ENCODE data around the gene ANKS1A. TPM values are rescaled to one million over a fixed set of nuclear protein-coding genes. Genes with fewer than 3 reads are reported as not detected.

ANKS1A gene
- total and polyA plus RNA-seq, 10 donors = 5.1 to 68.9 (median 45.6) TPM

DNA sequence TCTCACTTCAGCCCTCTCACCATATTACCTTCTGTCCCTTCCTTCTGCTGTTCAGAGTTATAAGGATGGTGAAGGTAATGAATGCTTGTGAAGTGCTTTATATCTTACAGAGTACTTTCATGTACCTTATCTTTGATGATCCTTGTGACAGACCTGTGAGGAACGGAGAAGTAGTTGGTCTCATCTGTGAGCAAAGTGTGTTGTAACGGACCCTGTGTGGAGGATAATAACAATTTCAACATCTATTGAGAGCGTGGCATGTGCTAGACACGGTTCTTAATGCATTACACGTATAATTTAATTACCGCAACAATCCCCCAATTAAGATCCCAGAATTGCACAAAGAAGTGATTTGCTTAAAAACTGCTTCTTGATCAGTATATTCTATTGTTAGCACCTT, 124.6 kb downstream of the ANKS1A start:
- Histone ChIP-seq H3K4me1 (peaks cover 0 to 46% (median 22%) of the 10 kb centered on the region in 6 donors), H3K27me3 (replicated peaks in 1 of 7) (no peaks in the 10 kb centered on the region), H3K27ac (no peak overlapping the region), H3K4me3 (no peak overlapping the region), H3K36me3 (peaks cover 0 to 44% (median 10%) of the 10 kb centered on the region in 6 donors), H3K9me3 (no peaks in the 10 kb centered on the region)
- TF ChIP-seq POLR2A (IDR thresholded peaks at IDR 0.05) = no peak
- TF ChIP-seq, protein P1, sequence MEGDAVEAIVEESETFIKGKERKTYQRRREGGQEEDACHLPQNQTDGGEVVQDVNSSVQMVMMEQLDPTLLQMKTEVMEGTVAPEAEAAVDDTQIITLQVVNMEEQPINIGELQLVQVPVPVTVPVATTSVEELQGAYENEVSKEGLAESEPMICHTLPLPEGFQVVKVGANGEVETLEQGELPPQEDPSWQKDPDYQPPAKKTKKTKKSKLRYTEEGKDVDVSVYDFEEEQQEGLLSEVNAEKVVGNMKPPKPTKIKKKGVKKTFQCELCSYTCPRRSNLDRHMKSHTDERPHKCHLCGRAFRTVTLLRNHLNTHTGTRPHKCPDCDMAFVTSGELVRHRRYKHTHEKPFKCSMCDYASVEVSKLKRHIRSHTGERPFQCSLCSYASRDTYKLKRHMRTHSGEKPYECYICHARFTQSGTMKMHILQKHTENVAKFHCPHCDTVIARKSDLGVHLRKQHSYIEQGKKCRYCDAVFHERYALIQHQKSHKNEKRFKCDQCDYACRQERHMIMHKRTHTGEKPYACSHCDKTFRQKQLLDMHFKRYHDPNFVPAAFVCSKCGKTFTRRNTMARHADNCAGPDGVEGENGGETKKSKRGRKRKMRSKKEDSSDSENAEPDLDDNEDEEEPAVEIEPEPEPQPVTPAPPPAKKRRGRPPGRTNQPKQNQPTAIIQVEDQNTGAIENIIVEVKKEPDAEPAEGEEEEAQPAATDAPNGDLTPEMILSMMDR (IDR thresholded peaks at IDR 0.05 in 8 of 11, conservative IDR thresholded peaks at IDR 0.05 in 3 of 11) = no peak
- no peak for TF ChIP-seq POLR2AphosphoS5 (IDR thresholded peaks at IDR 0.05)
- no peak for DNase-seq
- 62 to 96% (median 85%) methylated on average over 6 of the region's 6 CpGs for WGBS, 5 donors
- intact Hi-C loops (cut with DNase I; ENCODE audit: low total_unique reads) = loop anchor here (10.0 kb wide), 1 partner anchor 51 kb away; no protein-coding TSS in a partner anchor

DNA sequence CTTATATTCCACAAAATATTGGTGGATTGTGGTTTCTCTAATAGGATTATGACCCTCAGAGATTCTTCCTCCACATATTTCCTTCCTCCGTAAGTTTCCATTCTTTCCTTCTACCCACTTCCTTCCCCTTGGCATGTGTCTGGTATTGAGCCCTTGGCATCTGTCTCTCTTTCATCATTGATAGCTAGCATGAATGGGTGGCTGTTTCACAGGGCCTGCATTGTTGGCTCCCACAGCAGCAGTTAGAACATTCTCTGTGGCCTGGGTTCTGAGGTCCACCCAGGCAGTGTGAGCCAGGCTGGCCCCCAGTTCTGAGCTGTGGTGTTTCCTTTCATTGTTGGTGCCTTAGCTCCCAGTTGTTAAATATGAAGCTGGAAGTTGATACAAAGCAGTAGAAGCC, 125.3 kb downstream of the ANKS1A start:
- H3K27ac ChIP-seq = peak overlapping the region in 1 of 8 donors; percentile 84
- intact Hi-C loops (cut with DNase I; ENCODE audit: low total_unique reads) = loop anchor here (10.0 kb wide), 1 partner anchor 50 kb away; no protein-coding TSS in a partner anchor
- no peaks in the 10 kb centered on the region for H3K27me3 ChIP-seq (replicated peaks in 1 of 7)
- H3K36me3 ChIP-seq = peaks cover 0 to 51% (median 13%) of the 10 kb centered on the region in 6 donors
- WGBS, 5 donors = 33 to 65% (median 61%) methylated on average over 1 of the region's 1 CpG
- no peak for TF ChIP-seq POLR2A (IDR thresholded peaks at IDR 0.05)
- no peak for DNase-seq
- no peak overlapping the region for H3K4me3 ChIP-seq
- no peaks in the 10 kb centered on the region for H3K9me3 ChIP-seq
- H3K4me1 ChIP-seq = peaks cover 0 to 53% (median 25%) of the 10 kb centered on the region in 6 donors

DNA sequence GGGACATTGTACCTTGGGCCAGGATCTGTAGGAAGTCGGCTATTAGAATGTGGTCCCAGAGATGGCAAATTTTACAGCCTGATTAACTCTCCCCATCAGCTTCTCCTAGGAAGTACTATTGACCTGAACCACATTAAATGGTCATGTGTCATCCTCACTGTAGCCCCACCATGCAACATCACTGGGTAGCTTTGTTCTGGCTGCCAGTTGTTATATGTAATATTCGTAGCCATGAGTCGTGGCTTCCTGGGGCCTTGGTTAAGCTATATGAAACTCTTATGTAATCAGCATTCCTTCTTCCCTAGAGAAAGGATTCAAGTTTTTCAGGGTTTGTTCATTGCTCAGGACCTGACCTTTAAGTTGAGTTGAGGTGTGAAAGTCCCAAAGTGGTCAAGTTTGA, 125.7 kb downstream of the ANKS1A start:
- TF ChIP-seq, protein P1 (IDR thresholded peaks at IDR 0.05 in 8 of 11, conservative IDR thresholded peaks at IDR 0.05 in 3 of 11) = no peak
- TF ChIP-seq POLR2A (IDR thresholded peaks at IDR 0.05) (no peak), POLR2AphosphoS5 (IDR thresholded peaks at IDR 0.05) (no peak)
- intact Hi-C loops (cut with DNase I; ENCODE audit: low total_unique reads) = loop anchor here (10.0 kb wide), 1 partner anchor 50 kb away; no protein-coding TSS in a partner anchor
- no peaks in the 10 kb centered on the region for H3K27me3 ChIP-seq (replicated peaks in 1 of 7)
- H3K9me3 ChIP-seq = no peaks in the 10 kb centered on the region
- H3K27ac ChIP-seq = peak overlapping the region in 2 of 8 donors; percentile 84 to 88
- H3K4me1 ChIP-seq = peaks cover 0 to 57% (median 28%) of the 10 kb centered on the region in 6 donors
- peaks cover 0 to 55% (median 15%) of the 10 kb centered on the region in 6 donors for H3K36me3 ChIP-seq
- 53 to 84% (median 69%) methylated on average over 3 of the region's 3 CpGs for WGBS, 5 donors
- no peak for DNase-seq
- H3K4me3 ChIP-seq = no peak overlapping the region

DNA sequence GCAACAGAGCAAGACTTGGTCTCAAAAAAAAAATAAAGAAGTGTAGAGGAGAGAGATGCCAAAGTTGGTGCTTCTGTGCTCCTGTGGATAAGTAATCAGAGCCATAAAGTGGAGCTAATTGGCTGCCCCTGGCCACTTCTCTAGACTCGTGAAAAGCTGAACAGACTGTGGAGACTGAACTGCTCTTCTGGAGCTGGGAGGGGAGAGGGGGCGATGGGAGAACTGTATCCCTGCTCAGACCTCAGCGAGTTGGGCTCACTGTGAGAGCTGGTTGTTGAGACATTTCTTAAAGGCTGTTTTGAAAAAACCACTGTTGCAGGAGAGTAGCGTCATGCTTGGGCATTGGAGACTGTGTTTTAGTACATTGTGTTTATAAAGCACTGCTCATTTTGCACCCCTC, 126.4 kb downstream of the ANKS1A start:
- no peak for DNase-seq
- WGBS, 5 donors = 67 to 94% (median 81%) methylated on average over 4 of the region's 4 CpGs
- intact Hi-C loops (cut with DNase I; ENCODE audit: low total_unique reads) = loop anchor here (10.0 kb wide), 1 partner anchor 49 kb away; no protein-coding TSS in a partner anchor
- Histone ChIP-seq H3K4me3 (no peak overlapping the region), H3K27ac (peak overlapping the region in 5 of 8 donors; percentile 76 to 88 (median 84)), H3K36me3 (peaks cover 0 to 62% (median 15%) of the 10 kb centered on the region in 6 donors), H3K27me3 (replicated peaks in 1 of 7) (no peaks in the 10 kb centered on the region), H3K4me1 (peaks cover 3 to 64% (median 31%) of the 10 kb centered on the region in 6 donors), H3K9me3 (no peaks in the 10 kb centered on the region)
- TF ChIP-seq POLR2AphosphoS5 (IDR thresholded peaks at IDR 0.05) = no peak
- TF ChIP-seq, protein P1 (IDR thresholded peaks at IDR 0.05 in 8 of 11, conservative IDR thresholded peaks at IDR 0.05 in 3 of 11) = no peak
- TF ChIP-seq POLR2A (IDR thresholded peaks at IDR 0.05) = no peak
